Tibial nerve (tissue), 4 donors: ENCODE results near the gene SHISA6. TPM values are rescaled to one million over a fixed set of nuclear protein-coding genes. Genes with fewer than 3 reads are reported as not detected.
A peak's percentile ranks its signal among the peaks of the same experiment; 100 is the strongest.

Experiments
- DNase-seq, 2 donors: peaks; one replicate each; pipeline ENCODE4 v3.0.0-alpha.2; 2019; ENCODE audit warnings: low spot score in 2 of 2
- H3K27ac ChIP-seq, 4 donors: fragments of 200-600 bp; sonication (generic) in 3 of 4; one replicate each; pipeline ENCODE4 v1.5.1; 2017 to 2019; ENCODE audit warnings: mild to moderate bottlenecking in 1 of 4
- H3K27me3 ChIP-seq, 2 donors: fragments of 200-600 bp; sonication (generic) in 1 of 2; one replicate each; pipeline versions ENCODE4 v1.5.1 to v1.6.0; 2017 to 2019
- H3K36me3 ChIP-seq, 3 donors: fragments of 200-600 bp; sonication (generic); one replicate each; pipeline ENCODE4 v1.5.1; 2018 to 2019
- H3K4me1 ChIP-seq, 4 donors: fragments of 200-600 bp; sonication (generic) in 3 of 4; one replicate each; pipeline ENCODE4 v1.5.1; 2017 to 2019
- H3K4me3 ChIP-seq, 4 donors: fragments of 200-600 bp; sonication (generic) in 3 of 4; one replicate each; pipeline ENCODE4 v1.5.1; 2017 to 2019; ENCODE audit warnings: mild to moderate bottlenecking in 1 of 4, moderate library complexity in 1 of 4
- H3K9me3 ChIP-seq, 4 donors: fragments of 200-600 bp; sonication (generic) in 3 of 4; one replicate each; pipeline ENCODE4 v1.5.1; 2017 to 2019
- EP300 ChIP-seq, 2 donors: sonication (generic); formaldehyde crosslinking; IDR thresholded peaks; one replicate each; pipeline ENCODE4 v1.6.1; 2017; ENCODE audit warnings: antibody characterized with exemption in 2 of 2, mild to moderate bottlenecking in 1 of 2
- POLR2A ChIP-seq, 2 donors: fragments of 450-650 bp; IDR thresholded peaks; one replicate each; pipeline ENCODE4 v1.6.1; 2017; ENCODE audit warnings: antibody characterized with exemption in 2 of 2, mild to moderate bottlenecking in 2 of 2, moderate library complexity in 2 of 2
- WGBS, 2 donors: methylation state at CpG; one replicate each; pipeline ENCODE4 v1.1.5; 2018; 5-methylcytosine and 5-hydroxymethylcytosine counted together
- total RNA-seq, 4 donors: library from RNA; depleted of rRNA; stranded (reverse); fragments of >200 nt; gene quantifications; one replicate each; pipeline ENCODE4 v1.1.0, GENCODE V29; 2016
- TF ChIP-seq, protein P1 (sequence below), 5 experiments: fragments of 200-600 bp in 3 of 5; fragments of 450-650 bp in 2 of 5; sonication (generic) in 3 of 5; IDR thresholded peaks; one replicate each; pipeline ENCODE4 v1.5.1; 2016 to 2019; ENCODE audit warnings: antibody characterized with exemption in 5 of 5, mild to moderate bottlenecking in 3 of 5, moderate library complexity in 2 of 5

Gene SHISA6
- total RNA-seq, 4 donors from 2014 or later = 10.8 to 28.0 (median 21.9) TPM

- no peak for DNase-seq
- TF ChIP-seq POLR2A (IDR thresholded peaks at IDR 0.05) (no peak), EP300 (IDR thresholded peaks at IDR 0.05) (no peak)
- TF ChIP-seq, protein P1, sequence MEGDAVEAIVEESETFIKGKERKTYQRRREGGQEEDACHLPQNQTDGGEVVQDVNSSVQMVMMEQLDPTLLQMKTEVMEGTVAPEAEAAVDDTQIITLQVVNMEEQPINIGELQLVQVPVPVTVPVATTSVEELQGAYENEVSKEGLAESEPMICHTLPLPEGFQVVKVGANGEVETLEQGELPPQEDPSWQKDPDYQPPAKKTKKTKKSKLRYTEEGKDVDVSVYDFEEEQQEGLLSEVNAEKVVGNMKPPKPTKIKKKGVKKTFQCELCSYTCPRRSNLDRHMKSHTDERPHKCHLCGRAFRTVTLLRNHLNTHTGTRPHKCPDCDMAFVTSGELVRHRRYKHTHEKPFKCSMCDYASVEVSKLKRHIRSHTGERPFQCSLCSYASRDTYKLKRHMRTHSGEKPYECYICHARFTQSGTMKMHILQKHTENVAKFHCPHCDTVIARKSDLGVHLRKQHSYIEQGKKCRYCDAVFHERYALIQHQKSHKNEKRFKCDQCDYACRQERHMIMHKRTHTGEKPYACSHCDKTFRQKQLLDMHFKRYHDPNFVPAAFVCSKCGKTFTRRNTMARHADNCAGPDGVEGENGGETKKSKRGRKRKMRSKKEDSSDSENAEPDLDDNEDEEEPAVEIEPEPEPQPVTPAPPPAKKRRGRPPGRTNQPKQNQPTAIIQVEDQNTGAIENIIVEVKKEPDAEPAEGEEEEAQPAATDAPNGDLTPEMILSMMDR (IDR thresholded peaks at IDR 0.05) = no peak
- H3K36me3 ChIP-seq = no peaks in the 10 kb centered on the region
- 80 to 83% methylated on average over 9 of the region's 9 CpGs for WGBS, 2 donors
- no peak overlapping the region for H3K4me3 ChIP-seq
- peaks cover 0 to 13% (median 0%) of the 10 kb centered on the region in 4 donors for H3K4me1 ChIP-seq
- peaks cover 0 to 10% (median 0%) of the 10 kb centered on the region in 4 donors for H3K9me3 ChIP-seq
- peak overlapping the region in 1 of 4 donors; percentile 14 for H3K27ac ChIP-seq
- no peaks in the 10 kb centered on the region for H3K27me3 ChIP-seq
Measured at GRCh38 chr17:11273596-11273995, 32.6 kb downstream of the SHISA6 start.

GRCh38 chr17:11274106-11274505 is 33.1 kb downstream of the SHISA6 start:
- peak overlapping the region in 1 of 4 donors; percentile 14 for H3K27ac ChIP-seq
- TF ChIP-seq EP300 (IDR thresholded peaks at IDR 0.05) (no peak), POLR2A (IDR thresholded peaks at IDR 0.05) (no peak)
- TF ChIP-seq, protein P1 (IDR thresholded peaks at IDR 0.05) = no peak
- WGBS, 2 donors = 83 to 89% methylated on average over 14 of the region's 14 CpGs
- no peaks in the 10 kb centered on the region for H3K36me3 ChIP-seq
- H3K9me3 ChIP-seq = peaks cover 0 to 10% (median 0%) of the 10 kb centered on the region in 4 donors
- no peaks in the 10 kb centered on the region for H3K27me3 ChIP-seq
- peaks cover 0 to 18% (median 0%) of the 10 kb centered on the region in 4 donors for H3K4me1 ChIP-seq
- no peak overlapping the region for H3K4me3 ChIP-seq
- no peak for DNase-seq

GRCh38 chr17:11276486-11276885 is 35.5 kb downstream of the SHISA6 start:
- Histone ChIP-seq H3K27me3 (no peaks in the 10 kb centered on the region), H3K36me3 (no peaks in the 10 kb centered on the region), H3K27ac (no peak overlapping the region), H3K9me3 (peaks cover 0 to 22% (median 4%) of the 10 kb centered on the region in 4 donors), H3K4me3 (no peak overlapping the region), H3K4me1 (peaks cover 0 to 19% (median 0%) of the 10 kb centered on the region in 4 donors)
- DNase-seq = no peak
- TF ChIP-seq, protein P1 (IDR thresholded peaks at IDR 0.05) = no peak
- no peak for TF ChIP-seq POLR2A (IDR thresholded peaks at IDR 0.05)
- no peak for TF ChIP-seq EP300 (IDR thresholded peaks at IDR 0.05)
- WGBS, 2 donors = 77 to 89% methylated on average over 4 of the region's 4 CpGs

GRCh38 chr17:11278186-11278991 is 37.4 kb downstream of the SHISA6 start:
- Histone ChIP-seq H3K4me3 (no peak overlapping the region), H3K9me3 (peaks cover 0 to 23% (median 4%) of the 10 kb centered on the region in 4 donors), H3K36me3 (no peaks in the 10 kb centered on the region), H3K27ac (peak overlapping the region in 2 of 4 donors; percentile 37 to 52), H3K27me3 (no peaks in the 10 kb centered on the region), H3K4me1 (peaks cover 0 to 19% (median 0%) of the 10 kb centered on the region in 4 donors)
- no peak for TF ChIP-seq POLR2A (IDR thresholded peaks at IDR 0.05)
- TF ChIP-seq EP300 (IDR thresholded peaks at IDR 0.05) = peak in 1 of 2 donors; percentile 49
- DNase-seq = no peak
- 47 to 50% methylated on average over 15 of the region's 15 CpGs for WGBS, 2 donors

DNA sequence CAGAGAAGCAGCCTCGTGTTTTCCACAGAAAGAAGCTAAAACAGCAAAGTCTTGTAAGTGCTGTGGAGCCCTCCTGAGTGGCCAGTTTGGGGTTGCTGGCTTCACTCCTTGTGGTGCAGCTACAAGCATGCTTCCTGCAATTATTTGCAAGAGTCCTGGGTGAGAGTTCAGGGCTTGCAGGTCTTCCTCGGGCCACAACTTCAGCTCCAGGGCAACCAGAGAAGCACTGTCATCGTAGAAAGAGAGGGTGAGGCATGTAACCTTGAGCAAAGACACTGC is 37.9 kb downstream of the SHISA6 start:
- no peak for TF ChIP-seq EP300 (IDR thresholded peaks at IDR 0.05)
- TF ChIP-seq POLR2A (IDR thresholded peaks at IDR 0.05) = no peak
- TF ChIP-seq, protein P1 (IDR thresholded peaks at IDR 0.05) = no peak
- Histone ChIP-seq H3K4me1 (peaks cover 0 to 19% (median 0%) of the 10 kb centered on the region in 4 donors), H3K27me3 (no peaks in the 10 kb centered on the region), H3K27ac (peak overlapping the region in 2 of 4 donors; percentile 37 to 52), H3K4me3 (no peak overlapping the region), H3K36me3 (no peaks in the 10 kb centered on the region), H3K9me3 (peaks cover 0 to 23% (median 4%) of the 10 kb centered on the region in 4 donors)
- 37 to 52% methylated on average over 3 of the region's 3 CpGs for WGBS, 2 donors
- DNase-seq = no peak
